ENCODE measurements around the gene DNHD1.
"Not testable (repeated sequence)": the region's sequence is repeated elsewhere in the genome, so short reads cannot be mapped to it uniquely, and the experiment has no call there.

DNHD1 gene

DNA sequence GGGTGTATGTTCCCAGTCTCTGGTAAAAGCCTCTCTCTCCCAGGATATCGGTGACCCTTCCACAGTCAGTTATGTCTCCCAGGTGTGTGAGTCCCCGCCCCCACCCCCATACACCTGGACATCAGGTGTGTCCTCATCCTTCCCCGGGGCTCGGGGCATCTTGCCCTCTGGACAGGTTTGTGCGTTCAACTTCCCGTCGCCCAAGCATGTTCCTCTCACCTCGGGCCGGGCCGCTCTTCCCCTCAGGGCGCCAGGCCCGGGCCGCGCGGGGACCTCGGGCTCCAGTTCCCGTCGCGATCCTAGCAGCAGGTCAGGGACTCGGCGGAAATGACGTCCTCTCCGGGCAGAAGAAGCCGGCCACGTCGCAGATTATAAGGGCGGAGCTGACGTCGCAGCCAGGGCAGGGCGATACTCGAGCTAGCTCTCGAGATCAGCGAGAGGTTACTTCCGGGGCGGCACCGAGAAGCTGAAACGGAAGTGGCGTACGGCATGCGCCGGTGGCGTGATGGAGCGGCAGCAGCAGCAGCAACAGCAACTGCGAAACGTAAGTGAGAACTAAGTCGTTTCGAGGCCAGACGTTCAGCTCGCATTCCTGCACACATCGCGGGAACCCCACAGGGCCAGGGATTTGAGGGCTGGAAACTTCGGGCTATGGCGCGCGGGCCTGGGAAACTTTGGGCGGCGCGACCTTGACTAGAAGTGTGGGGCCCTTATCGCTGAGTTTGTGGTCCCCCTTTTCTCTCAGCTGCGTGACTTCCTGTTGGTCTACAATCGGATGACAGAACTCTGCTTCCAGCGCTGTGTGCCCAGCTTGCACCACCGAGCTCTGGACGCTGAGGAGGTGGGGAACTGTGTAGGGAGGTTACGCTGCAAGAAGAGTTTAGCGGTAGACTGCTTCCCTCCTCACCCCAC lies 15.8 kb upstream of the DNHD1 start, which contains the start of the genes ARFIP2 and TIMM10B:
Gene ARFIP2, minus strand, starts transcription at position 320 of the 912 bp plus-strand sequence. CDS start 910 bp downstream, outside the sequence.
Gene TIMM10B, plus strand, starts transcription at position 490 of the 912 bp plus-strand sequence. Its CDS starts 16 bp downstream, at position 506.
- peak; percentile 98 for DNase-seq (ENCODE audit: low spot score)

DNA sequence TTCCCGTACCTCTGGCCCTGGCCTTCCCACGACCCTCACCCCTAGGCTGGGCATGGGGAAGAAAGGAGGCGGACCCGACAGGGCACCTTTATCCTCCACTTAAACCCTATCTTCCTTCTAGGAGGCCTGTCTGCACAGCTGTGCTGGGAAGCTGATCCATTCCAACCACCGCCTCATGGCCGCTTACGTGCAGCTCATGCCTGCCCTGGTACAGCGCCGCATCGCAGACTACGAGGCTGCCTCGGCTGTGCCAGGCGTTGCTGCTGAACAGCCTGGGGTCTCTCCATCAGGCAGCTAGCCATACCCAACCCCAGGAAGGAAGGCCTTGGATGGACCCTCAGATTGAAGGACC lies 15.2 kb upstream of the DNHD1 start:
- no peak for DNase-seq (ENCODE audit: low spot score)

DNA sequence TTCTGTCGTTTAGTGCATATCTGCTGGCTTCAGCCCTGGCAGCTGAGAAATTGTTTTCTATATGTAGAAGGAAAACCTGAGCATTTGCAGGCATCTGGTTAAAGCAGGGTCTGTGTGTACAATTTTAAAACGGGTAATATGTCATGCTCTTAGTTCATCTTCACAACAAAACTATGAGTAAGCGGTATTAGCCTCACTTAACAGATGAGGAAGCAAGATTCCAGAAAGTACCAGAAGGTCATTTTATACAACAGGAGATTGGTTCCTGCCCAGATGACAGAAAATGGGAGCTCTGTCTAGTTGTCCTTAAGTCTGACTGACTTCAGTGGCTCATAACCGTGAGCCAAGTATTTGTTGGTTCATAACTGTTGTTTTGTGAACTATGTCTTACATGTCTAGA lies 14.6 kb upstream of the DNHD1 start:
- peak; percentile 56 for DNase-seq (ENCODE audit: low spot score)

DNA sequence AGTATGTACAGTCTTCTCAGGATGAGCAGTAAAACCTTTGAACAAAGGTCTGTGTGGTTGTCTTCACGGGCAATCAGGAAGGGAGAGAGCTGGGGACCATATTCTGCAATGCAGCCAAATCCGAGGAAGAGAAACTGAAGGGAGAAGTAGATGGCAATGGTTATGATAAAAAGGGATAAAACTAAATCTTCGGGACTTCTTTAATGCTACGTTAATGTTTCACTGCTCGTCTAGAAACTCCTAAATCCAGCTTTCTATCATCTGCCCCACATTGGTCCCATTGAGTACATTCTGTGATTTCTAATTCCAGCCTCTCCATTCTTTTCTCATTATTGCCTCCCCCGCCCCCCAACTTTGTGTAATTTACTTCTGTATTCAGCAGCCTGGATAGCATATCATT lies 14.1 kb upstream of the DNHD1 start:
- DNase-seq (ENCODE audit: low spot score): no peak

DNA sequence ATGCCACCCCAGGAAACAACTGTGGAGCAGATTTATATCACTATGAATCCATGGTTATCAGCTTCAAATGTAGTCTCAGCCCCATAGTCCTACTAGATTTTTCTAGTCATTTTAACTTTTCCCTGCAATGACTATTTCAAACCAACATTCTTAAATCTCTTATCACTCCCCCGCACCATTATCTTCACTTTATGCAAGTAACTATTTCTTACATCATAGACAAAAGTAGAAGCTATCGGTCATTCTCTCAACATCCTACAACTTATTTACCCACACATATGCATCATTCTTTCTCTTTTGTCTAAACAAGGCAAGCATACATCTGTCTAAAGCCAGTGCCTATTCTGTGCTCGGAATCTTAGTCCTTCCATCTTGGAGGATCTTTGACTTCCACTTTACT lies 11.4 kb upstream of the DNHD1 start:
- DNase-seq (ENCODE audit: low spot score): no peak

DNA sequence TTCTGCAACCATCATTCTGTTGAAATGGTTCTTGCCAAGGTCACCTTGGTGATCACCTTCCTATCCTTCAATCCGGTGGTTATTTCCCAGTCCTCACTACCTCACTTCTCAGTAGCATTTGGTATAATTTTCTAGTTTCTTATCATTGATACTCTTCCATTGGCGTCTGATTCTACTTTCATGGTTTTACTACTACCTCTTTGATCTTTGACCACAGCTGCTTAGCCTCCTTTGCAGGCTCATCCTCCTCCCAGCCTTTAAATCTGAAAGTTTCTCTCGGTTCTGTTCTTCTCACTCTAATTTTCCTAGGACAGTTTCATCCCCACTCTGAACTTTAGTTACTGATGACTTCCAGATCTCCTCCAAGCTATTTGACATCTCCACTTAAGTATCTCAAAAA lies 10.8 kb upstream of the DNHD1 start:
- no peak for DNase-seq (ENCODE audit: low spot score)

DNA sequence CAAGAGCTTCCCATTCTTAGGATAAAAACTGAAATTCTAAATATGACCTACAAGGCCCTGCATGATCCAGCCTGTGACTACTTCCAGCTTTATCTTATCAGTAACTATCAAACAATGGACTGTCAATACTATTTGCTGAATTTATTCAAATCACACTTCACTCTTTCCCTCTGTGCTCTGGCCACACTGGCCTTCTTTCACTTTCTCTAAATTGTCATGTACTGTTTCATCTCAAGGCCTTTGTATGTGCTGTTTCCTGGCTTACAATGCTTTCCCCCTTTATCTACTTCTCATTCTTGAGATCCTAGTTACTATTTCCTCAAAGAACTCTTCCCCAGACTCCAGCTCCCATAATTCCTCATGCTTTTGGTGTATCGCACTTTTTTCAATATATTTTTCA lies 10.1 kb upstream of the DNHD1 start:
- DNase-seq (ENCODE audit: low spot score): no peak

DNA sequence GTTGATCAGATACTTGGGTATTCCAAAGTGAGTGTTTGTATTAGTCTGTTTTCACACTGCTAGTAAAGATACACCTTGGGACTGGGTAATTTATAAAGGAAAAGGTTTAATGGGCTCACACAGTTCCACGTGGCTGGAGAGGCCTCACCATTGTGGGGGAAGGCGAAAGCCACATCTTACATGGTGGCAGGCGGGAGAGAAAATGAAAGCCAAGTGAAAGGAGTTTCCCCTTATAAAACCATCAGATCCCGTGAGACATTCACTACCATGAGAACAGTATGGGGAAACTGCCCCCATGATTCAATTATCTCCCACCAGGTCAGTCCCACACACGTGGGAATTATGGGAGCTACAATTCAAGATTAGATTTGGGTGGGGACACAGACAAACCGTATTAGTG lies 8.7 kb upstream of the DNHD1 start:
- DNase-seq (ENCODE audit: low spot score): no peak

DNA sequence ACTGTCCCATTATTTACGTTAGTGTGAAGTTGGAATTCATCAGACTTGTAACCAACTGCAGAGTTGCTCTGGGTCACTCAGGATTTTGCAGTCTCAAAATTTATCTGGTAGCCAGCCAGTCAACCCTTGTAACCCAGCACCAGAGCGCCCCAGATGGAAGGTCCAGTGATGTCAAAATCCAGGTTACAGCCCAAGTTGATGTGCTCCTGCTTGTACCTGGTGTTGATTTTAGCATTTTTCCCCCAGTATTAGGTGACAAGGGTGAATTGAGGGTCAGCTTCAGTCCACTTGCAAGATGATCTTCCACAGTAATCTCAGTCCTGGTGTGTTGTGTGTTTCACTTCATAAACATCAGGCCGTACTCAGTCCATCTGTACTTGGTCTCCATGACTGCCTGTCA lies 8.3 kb upstream of the DNHD1 start:
- DNase-seq (ENCODE audit: low spot score): no peak

DNA sequence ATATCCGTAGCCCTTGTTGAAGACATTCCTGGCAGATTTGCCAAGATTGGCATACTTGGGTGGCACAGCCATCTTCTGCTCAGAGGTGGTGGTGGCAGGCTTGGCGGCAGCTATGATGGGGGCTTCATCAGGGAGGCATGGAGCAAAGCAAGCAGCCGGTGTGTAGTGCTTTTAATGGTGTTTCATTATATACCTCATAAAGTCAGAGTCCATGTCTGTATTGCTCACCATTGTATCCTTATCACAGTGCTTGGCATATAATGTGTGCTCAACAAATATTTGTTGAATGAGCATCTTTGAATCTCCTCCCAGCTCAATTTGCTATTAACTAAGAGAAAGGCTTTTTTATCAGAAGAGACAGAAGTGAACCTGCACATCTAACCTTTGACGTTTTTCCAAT lies 7.8 kb upstream of the DNHD1 start:
- no peak for DNase-seq (ENCODE audit: low spot score)

DNA sequence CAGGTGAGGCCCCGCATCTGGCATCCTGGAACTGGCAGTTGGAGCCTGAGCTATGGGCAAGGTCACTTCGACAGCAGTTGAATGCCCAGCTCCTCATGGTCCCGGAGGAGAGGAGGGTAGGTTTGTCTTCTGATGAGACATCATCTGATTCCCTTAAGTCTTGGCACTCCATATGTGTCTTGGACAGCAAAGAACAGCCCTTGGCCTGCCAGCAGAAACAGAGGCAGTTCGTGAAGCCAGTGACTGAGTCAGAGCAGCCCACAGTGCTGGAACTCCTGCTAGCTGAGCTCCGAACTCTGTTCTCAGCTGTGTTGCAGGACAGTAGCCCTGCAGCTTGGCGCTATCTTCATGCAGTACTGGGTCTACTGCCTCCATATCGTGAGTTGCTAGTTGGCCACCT lies 1.0 kb downstream of the DNHD1 start:
- no peak for DNase-seq (ENCODE audit: low spot score)

DNA sequence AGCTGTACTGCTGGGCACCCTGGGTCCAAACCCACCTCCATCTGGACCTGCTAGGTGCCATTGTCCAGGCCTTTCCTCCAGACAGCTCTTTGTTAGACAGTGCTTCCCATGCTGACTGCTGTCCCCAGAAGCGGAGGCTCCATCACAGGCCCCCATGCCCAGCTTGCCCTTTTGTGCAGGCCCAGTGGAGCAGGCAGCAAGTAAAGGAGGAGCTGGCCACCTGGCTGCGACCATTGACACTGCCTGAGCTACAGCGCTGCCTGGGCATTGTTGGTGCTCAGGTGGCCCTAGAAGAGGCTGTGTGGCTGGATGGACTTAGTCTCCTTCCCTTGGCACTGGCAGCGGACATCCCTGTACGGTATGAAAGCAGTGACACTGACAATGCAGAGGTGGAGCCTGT lies 1.5 kb downstream of the DNHD1 start:
- DNase-seq (ENCODE audit: low spot score): no peak

DNA sequence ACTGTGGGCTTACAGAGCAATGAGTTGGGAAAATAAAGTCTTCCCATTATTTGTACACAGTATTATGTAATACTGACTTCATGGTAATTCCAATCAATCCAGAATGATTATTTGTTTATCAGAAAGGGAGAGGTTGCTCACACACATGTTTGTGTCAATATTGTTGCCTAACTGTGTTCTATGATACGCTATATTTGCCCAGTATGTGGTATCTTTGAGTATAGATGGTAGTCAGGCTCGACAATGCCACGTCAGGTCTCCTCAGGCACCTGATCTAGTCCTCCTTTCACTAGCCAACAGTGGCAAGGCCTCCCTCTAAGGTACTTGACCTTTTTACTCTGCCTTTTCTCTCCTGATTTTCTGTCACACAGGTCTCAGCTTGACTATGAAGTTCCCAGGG lies 5.3 kb downstream of the DNHD1 start:
- no peak for DNase-seq (ENCODE audit: low spot score)

DNA sequence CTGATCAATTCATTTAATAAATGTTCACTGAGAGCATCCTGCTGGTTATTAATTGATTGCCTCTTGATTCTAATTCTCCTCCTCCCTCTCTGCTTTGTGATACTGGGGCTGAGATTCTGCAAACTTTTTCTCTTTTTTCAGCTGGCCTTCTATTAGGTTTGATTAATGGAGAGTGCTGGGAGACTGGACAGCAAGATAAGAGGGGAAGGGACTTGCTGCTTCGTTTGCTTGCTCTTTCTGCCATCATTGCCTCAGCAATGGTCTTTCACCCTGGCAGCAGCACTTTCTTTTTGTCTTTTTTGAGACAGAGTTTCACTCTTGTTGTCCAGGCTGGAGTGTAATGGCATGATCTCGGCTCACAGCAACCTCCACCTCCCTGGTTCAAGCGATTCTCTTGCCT lies 7.1 kb downstream of the DNHD1 start:
- no peak for DNase-seq (ENCODE audit: low spot score)

DNA sequence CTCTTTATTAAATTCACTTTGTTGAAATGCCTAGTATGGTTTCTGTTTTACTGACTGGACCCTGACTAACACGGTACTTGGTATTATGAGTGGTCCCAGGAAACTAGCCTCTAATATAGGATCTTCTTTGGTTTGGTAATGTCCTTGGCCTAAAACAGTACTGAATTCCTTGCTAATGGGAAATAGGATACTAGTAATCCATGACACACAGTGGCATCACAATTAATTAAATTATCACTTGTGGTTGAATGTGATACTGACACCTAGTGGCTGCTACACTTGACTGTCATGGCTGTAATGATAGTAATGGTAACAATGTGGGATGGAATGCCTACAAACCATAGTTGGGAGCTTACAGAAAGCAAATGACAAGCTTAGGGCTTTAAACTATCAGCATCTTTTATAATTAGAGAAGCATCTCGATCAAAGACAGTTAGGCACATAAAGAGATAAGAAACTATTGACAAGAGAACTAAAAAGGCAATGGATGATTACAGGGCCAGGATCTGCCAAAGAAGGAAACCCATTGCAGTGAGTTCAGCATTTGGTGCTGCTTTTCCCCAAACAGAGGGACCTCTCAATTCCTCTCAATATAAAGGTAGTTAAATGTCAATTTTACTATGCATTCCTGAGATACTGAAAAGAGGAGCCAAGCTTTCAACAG lies 8.6 kb downstream of the DNHD1 start:
- DNase-seq (ENCODE audit: low spot score): peak; percentile 92

DNA sequence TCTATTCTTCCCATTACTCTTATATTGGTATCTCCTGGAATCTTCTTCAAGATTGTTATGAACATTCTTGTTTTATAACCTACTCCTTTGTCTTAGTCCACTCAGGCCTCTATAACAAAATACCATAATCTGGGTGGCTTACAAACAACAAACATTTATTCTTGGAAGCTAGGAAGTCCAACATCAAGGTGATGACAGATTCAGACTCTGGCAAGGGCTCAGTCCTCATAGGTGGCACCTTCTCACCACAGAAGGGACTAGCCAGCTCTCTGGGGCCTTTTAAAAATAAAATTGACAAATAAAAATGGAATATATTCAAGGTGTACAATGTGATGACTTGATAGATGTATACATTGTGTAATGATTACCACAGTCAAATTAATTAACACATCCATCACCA lies 19.8 kb downstream of the DNHD1 start:
- DNase-seq (ENCODE audit: low spot score): no peak

DNA sequence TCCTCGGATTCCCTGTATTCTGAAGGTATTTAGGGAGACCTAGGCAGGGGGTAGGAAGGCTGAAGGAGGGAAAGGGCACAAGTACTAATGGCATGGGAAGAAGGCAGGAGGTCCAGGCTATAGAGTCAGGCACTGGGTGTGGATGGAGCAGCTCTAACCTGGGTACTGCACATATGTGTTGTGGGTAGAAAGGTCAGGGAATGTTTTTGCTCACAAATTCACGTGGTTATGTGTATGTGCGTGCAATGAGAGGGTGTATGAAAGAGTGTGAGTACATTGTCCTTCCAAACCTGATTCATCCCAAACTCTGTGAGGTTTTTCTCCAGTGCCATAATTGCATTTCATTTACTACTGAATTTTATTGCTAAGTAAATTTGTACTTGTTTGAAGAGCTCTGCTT lies 23.2 kb downstream of the DNHD1 start:
- no peak for DNase-seq (ENCODE audit: low spot score)

DNA sequence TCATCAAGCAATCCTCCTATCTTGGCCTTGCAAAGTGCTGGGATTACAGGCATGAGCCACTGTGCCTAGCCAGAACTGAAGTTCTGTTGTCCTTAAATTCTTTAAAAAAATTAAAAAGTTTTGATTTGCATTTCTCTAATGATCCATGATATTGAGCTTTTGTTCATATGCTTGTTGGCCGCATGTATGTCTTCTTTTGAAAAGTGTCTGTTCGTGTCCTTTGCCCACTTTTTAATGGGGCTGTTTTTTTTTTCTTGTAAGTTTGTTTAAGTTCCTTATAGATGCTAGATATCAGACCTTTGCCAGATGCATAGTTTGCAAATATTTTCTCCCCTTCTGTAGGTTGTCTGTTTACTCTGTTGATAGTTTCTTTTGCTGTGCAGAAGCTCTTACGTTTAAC lies 24.9 kb downstream of the DNHD1 start:
- DNase-seq (ENCODE audit: low spot score): not testable (repeated sequence)

DNA sequence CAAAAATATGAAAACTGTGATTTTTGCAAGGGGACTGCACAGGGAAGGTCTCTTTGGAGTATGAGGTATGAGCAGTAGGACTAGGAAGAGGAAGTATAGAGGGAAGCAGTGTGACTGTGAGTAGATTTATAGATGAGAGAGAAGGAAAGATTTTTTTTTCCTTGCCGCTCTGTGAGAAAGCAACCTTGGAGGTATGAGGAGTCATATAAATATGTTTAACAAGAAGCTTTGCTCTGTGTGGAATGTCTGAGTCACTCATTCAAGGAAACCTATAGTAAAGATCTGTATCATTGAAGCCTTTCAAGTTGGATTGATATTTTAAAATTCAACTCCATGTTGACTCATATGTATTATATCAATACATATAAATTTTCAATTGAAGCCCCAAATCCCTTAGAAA lies 26.2 kb downstream of the DNHD1 start:
- peak; percentile 36 for DNase-seq (ENCODE audit: low spot score)

DNA sequence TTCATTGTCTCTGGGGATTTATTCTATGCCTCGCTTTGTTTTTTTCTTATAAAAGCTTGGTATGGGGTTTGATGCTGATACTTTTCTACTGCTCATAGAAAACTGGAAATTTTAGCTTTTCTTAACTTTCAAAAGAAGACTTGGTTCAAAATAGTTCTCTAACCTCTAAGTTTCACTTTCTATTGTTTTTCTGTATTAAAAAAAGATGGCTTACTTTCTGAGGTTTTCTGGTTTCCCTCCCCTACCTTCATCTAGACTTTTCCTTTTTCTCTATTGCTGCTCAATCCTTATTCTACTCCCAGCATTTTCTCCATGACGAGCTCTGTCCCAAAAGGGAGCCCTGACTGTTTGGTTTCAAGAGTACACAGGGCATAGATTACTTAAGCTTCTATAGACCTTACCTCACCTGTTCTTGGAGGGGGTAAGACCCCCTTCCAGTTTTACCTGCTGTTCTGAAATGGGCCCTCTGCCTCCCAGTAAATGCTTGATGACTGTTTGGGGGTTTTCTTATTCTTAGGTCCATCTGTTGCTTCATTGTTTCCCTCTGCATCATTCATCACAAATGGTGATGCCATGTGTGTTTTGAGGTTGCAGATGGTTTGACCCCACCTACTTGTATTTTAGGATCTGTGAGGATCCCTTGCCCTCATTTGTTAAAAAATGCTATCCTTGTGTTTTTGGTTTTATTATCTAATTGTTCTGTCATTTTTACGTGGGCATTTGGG lies 29.5 kb downstream of the DNHD1 start:
- no peak for DNase-seq (ENCODE audit: low spot score)

DNA sequence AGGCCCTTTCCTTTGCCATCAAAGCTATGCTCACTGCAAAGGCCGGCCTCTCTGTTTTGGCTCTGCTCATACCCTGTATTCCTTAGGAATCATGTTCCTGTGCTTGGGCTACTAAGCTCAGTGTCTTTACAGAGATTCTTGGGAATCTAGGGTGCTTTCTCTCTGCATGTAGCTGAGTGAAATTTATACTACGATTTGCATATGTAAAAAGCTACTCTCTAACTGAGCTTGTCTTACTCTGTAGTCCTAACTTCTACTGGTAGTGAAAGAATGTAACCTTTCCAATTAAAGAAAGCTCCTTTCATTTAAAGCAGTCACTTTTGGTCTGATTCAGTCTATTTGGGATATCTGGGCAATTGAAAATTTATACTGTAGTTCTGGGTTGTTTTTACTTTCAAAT lies 32.2 kb downstream of the DNHD1 start:
- no peak for DNase-seq (ENCODE audit: low spot score)

DNA sequence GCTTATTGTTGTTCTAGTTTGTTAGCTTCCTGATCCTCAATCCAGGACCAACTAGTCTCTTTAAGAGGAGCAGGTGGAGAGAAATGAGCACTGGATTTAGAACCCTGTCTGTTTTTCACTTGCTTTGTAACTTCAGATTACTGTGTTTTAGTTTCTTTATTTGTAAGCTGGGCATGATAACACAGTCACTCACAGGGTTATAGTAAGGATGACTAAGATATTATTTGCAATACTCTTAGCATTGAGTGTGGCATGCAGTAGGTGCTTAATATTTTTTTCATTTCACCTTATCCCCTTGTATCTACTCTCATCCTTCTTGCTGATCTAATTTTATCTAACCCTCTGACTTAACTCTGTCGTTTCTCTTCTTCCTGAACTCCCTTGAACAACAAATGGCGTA lies 33.8 kb downstream of the DNHD1 start:
- DNase-seq (ENCODE audit: low spot score): no peak

DNA sequence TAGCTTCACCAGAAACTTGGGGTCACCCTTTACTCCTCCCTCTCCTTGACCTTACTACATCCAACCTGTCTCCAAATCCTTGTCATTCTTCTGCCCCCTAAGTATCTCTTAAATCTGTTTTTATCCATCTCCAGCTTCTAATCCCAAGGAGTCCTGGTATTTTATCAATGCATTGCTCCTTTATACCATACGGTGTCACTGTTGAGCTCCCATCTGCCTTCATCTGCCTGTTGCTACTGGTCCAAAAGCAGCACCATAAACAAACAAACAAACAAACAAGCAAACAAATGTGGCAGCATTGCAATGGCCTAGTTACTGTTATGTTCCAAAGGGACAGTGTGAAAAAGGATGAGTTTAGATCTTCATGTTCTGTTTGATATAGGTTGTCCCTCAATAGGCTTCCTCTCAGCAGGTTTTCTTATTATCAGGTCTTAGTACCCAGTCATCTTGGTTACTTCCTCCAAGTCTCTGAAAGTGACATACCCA lies 34.2 kb downstream of the DNHD1 start:
- DNase-seq (ENCODE audit: low spot score): peak; percentile 69

All from RKO (cell line).